Mesenchymal stem cell (in vitro differentiated cells and primary cell): ENCODE data around the gene C19orf12.

Experiments
- DNase-seq: peaks from one replicate; pipeline ENCODE4 v3.0.0-alpha.2; 2013
- H2AFZ ChIP-seq: one replicate; pipeline ENCODE4 v1.6.1; 2013; ENCODE audit warnings: low read depth, mild to moderate bottlenecking, control low read depth, inconsistent platforms, low read length, moderate library complexity
- H2AK5ac ChIP-seq: 2 replicates; pipeline ENCODE4 v1.6.1; 2013; ENCODE audit warnings: low read length, moderate library complexity, mild to moderate bottlenecking, inconsistent platforms; ENCODE audit not compliant: severe bottlenecking
- H2BK120ac ChIP-seq: one replicate; pipeline ENCODE4 v1.6.1; 2013; ENCODE audit warnings: low read depth, mild to moderate bottlenecking, inconsistent platforms, low read length, moderate library complexity
- H2BK12ac ChIP-seq, 2 experiments: one replicate each; pipeline ENCODE4 v1.6.1; 2013; ENCODE audit warnings: inconsistent platforms in 2 of 2, low read length in 2 of 2, mild to moderate bottlenecking in 2 of 2, moderate library complexity in 2 of 2, control low read depth in 1 of 2
- H2BK15ac ChIP-seq: one replicate; pipeline ENCODE4 v1.6.1; 2013; ENCODE audit warnings: mild to moderate bottlenecking, low read depth, inconsistent platforms; ENCODE audit not compliant: poor library complexity, severe bottlenecking
- H2BK5ac ChIP-seq: 2 replicates; pipeline ENCODE4 v1.6.1; 2013; ENCODE audit warnings: low read depth, mild to moderate bottlenecking, low read length, control low read depth, inconsistent platforms; ENCODE audit not compliant: poor library complexity, severe bottlenecking
- H3K14ac ChIP-seq, 2 experiments: one replicate each; pipeline ENCODE4 v1.6.1; 2013; ENCODE audit warnings: inconsistent platforms in 2 of 2, low read length in 2 of 2, control low read depth in 1 of 2, mild to moderate bottlenecking in 1 of 2, moderate library complexity in 1 of 2
- H3K18ac ChIP-seq, 2 experiments: one replicate each; pipeline ENCODE4 v1.6.1; 2013; ENCODE audit warnings: inconsistent platforms in 2 of 2, low read length in 2 of 2, control low read depth in 1 of 2, low read depth in 1 of 2, mild to moderate bottlenecking in 1 of 2
- H3K23ac ChIP-seq, 2 experiments: one replicate each; pipeline ENCODE4 v1.6.1; 2013; ENCODE audit warnings: inconsistent platforms in 2 of 2, low read length in 2 of 2, mild to moderate bottlenecking in 2 of 2, moderate library complexity in 2 of 2, control low read depth in 1 of 2
- H3K27ac ChIP-seq: 2 replicates; pipeline ENCODE4 v1.5.1; 2013; ENCODE audit warnings: mild to moderate bottlenecking, moderate library complexity, low read length, control low read depth, inconsistent platforms; ENCODE audit not compliant: poor library complexity, severe bottlenecking
- H3K27me3 ChIP-seq, 2 experiments: 2 replicates each; pipeline versions ENCODE4 v1.6.1 to v1.7.0; 2013; ENCODE audit warnings: low read length in 2 of 2, mild to moderate bottlenecking in 2 of 2, moderate library complexity in 2 of 2, control low read depth in 1 of 2, inconsistent platforms in 1 of 2; ENCODE audit not compliant: control insufficient read depth in 1 of 2, insufficient read depth in 1 of 2
- H3K36me3 ChIP-seq, 2 experiments: 2 replicates each; pipeline versions ENCODE4 v1.6.1 to v1.7.0; 2013; ENCODE audit warnings: low read length in 2 of 2, control low read depth in 1 of 2, inconsistent platforms in 1 of 2, low read depth in 1 of 2, mild to moderate bottlenecking in 1 of 2; ENCODE audit not compliant: insufficient read depth in 2 of 2, control insufficient read depth in 1 of 2
- H3K4ac ChIP-seq, 2 experiments: one replicate each; pipeline ENCODE4 v1.6.1; 2013; ENCODE audit warnings: inconsistent platforms in 2 of 2, low read length in 2 of 2, mild to moderate bottlenecking in 2 of 2, moderate library complexity in 2 of 2, control low read depth in 1 of 2, low read depth in 1 of 2
- H3K4me1 ChIP-seq: 2 replicates; pipeline ENCODE4 v1.6.1; 2013; ENCODE audit warnings: low read depth, low read length, control low read depth; ENCODE audit not compliant: control insufficient read depth, insufficient read depth
- H3K4me2 ChIP-seq: 2 replicates; pipeline ENCODE4 v1.6.1; 2013; ENCODE audit warnings: low read length, mild to moderate bottlenecking, inconsistent platforms; ENCODE audit not compliant: poor library complexity, severe bottlenecking
- H3K4me3 ChIP-seq, 2 experiments: 2 replicates each; pipeline versions ENCODE4 v1.5.1 to v1.7.0; 2013; ENCODE audit warnings: low read length in 2 of 2, mild to moderate bottlenecking in 2 of 2, control low read depth in 1 of 2, low read depth in 1 of 2; ENCODE audit not compliant: insufficient read depth in 1 of 2
- H3K79me1 ChIP-seq: replicated peaks from 2 replicates; pipeline ENCODE4 v1.6.1; 2013; ENCODE audit warnings: mild to moderate bottlenecking, control low read depth, low read length, inconsistent platforms; ENCODE audit not compliant: poor library complexity, severe bottlenecking
- H3K9ac ChIP-seq: 2 replicates; pipeline ENCODE4 v1.7.0; 2013; ENCODE audit warnings: mild to moderate bottlenecking, low read length, moderate library complexity
- H3K9me3 ChIP-seq: 2 replicates; pipeline ENCODE4 v1.7.0; 2013; ENCODE audit warnings: mild to moderate bottlenecking, low read length; ENCODE audit not compliant: control insufficient read depth
- H4K8ac ChIP-seq: one replicate; pipeline ENCODE4 v1.6.1; 2013; ENCODE audit warnings: inconsistent platforms, mild to moderate bottlenecking, low read length, moderate library complexity
- H4K91ac ChIP-seq: one replicate; pipeline ENCODE4 v1.6.1; 2013; ENCODE audit warnings: mild to moderate bottlenecking, low read length, inconsistent platforms
- WGBS: methylation state at CpG from one replicate; pipeline ENCODE4 v1.1.7; 2013; ENCODE audit warnings: mixed read lengths; 5-methylcytosine and 5-hydroxymethylcytosine counted together

The C19orf12 gene

DNA sequence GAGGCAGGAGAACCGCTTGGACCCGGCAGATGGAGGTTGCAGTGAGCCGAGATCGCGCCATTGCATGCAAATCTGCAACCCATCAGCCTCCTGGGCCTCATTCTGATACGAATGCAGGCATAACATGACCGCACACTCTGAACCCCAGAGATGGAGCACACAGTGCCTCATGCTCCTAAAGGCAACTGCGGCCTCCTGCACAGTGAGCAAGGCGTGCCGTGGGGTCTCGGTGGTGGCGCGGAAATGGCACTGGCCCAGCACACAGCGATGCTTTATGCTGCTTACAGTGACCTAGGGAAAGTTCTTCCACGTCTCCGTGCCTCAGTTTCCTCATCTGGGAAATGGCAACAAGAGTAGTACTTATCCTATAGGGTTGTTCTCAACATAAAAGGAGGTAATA is 2.0 kb upstream of the C19orf12 start:
- H3K36me3 ChIP-seq = peaks cover 7 to 10% of the 10 kb centered on the region in 2 experiments
- peak overlapping the region; percentile 45 for H3K9ac ChIP-seq
- H4K91ac ChIP-seq = no peak overlapping the region
- H3K27ac ChIP-seq = no peak overlapping the region
- no peak overlapping the region for H3K4me3 ChIP-seq
- H4K8ac ChIP-seq = no peak overlapping the region
- no peak overlapping the region for H3K4ac ChIP-seq
- no peak overlapping the region for H3K4me2 ChIP-seq
- no peak overlapping the region for H2BK120ac ChIP-seq
- no peak overlapping the region for H2BK5ac ChIP-seq
- peaks cover 18% of the 10 kb centered on the region for H3K79me1 ChIP-seq
- WGBS = 95% methylated on average over 13 of the region's 16 CpGs
- H2BK15ac ChIP-seq = no peak overlapping the region
- H2BK12ac ChIP-seq = no peak overlapping the region
- peaks cover 16% of the 10 kb centered on the region for H3K4me1 ChIP-seq
- H3K9me3 ChIP-seq = no peaks in the 10 kb centered on the region
- H3K27me3 ChIP-seq = no peaks in the 10 kb centered on the region
- no peak for DNase-seq
- no peak overlapping the region for H3K23ac ChIP-seq
- no peak overlapping the region for H2AFZ ChIP-seq
- no peak overlapping the region for H3K14ac ChIP-seq
- H2AK5ac ChIP-seq = no peak overlapping the region
- no peak overlapping the region for H3K18ac ChIP-seq

DNA sequence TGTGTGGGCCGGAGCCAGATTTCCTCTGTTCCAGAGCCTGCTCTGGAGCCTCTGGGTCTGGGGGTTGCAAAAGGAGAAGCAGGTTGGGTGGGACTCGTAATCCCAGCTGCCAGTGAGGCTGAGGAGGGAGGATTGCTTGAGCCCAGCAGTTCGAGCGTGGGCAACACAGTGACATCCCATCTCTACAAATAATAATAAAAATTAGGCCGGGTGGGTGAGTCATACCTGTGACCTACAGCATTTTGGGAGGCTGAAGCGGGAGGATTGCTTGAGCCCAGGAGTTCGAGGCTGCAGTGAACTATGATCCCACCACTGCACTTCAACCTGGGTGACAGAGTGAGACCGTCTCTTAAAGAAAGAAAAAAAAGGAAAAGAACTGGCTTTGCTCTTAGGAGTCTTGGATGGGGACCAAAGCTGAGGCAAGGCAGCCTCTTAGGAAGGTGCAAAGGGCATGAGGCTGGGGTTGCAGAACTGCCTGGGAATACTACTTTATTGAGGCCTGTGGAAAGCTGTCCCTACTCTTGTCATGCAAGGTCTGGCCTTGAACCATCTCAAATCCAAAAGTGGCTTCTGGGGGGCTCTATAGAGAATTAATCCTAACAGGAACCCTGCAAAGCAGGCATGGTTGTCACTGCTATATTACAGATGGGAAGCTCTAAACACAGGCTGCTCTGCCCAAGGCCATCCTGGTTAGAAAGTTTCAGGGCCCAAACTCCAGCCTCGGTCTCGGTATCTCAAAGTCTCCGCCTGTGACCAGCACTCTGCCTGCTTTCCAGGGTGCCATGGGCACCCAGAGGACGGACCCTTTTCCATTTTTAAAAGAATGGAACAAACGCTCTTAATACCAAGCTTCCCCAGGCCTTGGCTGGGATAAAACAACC is 880 bp upstream of the C19orf12 start:
- peak overlapping the region; percentile 95 for H4K91ac ChIP-seq
- peak overlapping the region; percentile 79 for H3K4me2 ChIP-seq
- peak overlapping the region; percentile 23 to 83 for H3K18ac ChIP-seq
- H2BK12ac ChIP-seq = peak overlapping the region in 1 of 2 experiments; percentile 45
- no peak overlapping the region for H2AFZ ChIP-seq
- peak; percentile 46 for DNase-seq
- peaks cover 24% of the 10 kb centered on the region for H3K79me1 ChIP-seq
- H3K36me3 ChIP-seq = peaks cover 7 to 10% of the 10 kb centered on the region in 2 experiments
- peak overlapping the region; percentile 98 for H2BK120ac ChIP-seq
- no peaks in the 10 kb centered on the region for H3K27me3 ChIP-seq
- peak overlapping the region; percentile 94 for H4K8ac ChIP-seq
- WGBS = 76% methylated on average over 8 of the region's 13 CpGs
- H3K23ac ChIP-seq = peak overlapping the region in 1 of 2 experiments; percentile 14
- peak overlapping the region; percentile 83 to 97 for H3K4ac ChIP-seq
- no peaks in the 10 kb centered on the region for H3K9me3 ChIP-seq
- H2BK5ac ChIP-seq = peak overlapping the region; percentile 54
- H3K9ac ChIP-seq = peak overlapping the region; percentile 92
- H3K27ac ChIP-seq = peak overlapping the region; percentile 24
- H3K14ac ChIP-seq = peak overlapping the region in 1 of 2 experiments; percentile 61
- H3K4me3 ChIP-seq = peak overlapping the region; percentile 83 to 90
- peak overlapping the region; percentile 26 for H2BK15ac ChIP-seq
- H3K4me1 ChIP-seq = peaks cover 16% of the 10 kb centered on the region
- peak overlapping the region; percentile 83 for H2AK5ac ChIP-seq

DNA sequence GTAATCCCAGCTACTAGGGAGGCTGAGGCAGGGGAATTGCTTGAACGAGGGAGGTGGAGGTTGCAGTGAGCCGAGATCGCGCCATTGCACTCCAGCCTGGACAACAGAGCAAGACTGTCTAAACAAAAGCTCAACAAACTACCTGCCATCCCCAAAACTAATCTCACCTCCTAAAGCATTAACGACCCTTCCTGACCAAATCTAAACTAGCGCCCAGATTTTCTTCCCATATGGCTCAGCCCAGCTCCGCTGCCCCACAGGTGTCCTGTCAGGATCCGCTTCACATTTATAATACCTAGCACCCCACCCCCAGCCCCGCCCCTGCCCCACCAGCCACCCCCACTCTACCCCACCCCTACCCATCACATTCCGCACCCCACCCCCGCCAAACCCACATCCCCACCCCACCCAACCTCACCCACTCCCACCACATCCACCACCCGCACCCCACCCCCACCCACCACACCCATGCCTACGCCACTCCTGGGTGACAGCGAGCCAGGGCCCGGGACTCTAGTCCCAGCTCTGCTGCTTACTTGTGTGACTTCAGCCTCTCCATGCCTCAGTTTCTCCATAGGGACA is 599 bp downstream of the C19orf12 start:
- Histone ChIP-seq H3K27ac (no peak overlapping the region), H2BK5ac (no peak overlapping the region), H3K4ac (peak overlapping the region in 1 of 2 experiments; percentile 87), H2BK12ac (peak overlapping the region in 1 of 2 experiments; percentile 29), H3K9me3 (no peaks in the 10 kb centered on the region), H3K4me3 (peak overlapping the region; percentile 83 to 90), H3K23ac (peak overlapping the region in 1 of 2 experiments; percentile 38), H3K36me3 (peaks cover 7 to 13% of the 10 kb centered on the region in 2 experiments), H2BK15ac (peak overlapping the region; percentile 86), H3K4me2 (peak overlapping the region; percentile 79), H3K14ac (peak overlapping the region; percentile 76 to 86), H2BK120ac (peak overlapping the region; percentile 98), H3K18ac (peak overlapping the region; percentile 84 to 88), H3K9ac (peak overlapping the region; percentile 92), H3K79me1 (peaks cover 34% of the 10 kb centered on the region), H4K91ac (peak overlapping the region; percentile 61), H3K27me3 (no peaks in the 10 kb centered on the region), H4K8ac (peak overlapping the region; percentile 92), H2AFZ (peak overlapping the region; percentile 70), H2AK5ac (peak overlapping the region; percentile 49), H3K4me1 (peaks cover 16% of the 10 kb centered on the region)
- no peak for DNase-seq
- 42% methylated on average over 8 of the region's 15 CpGs for WGBS
